LoVo (cell line): ENCODE measurements around the gene SIRPB1.
"Not testable (repeated sequence)": the region's sequence is repeated elsewhere in the genome, so short reads cannot be mapped to it uniquely, and the experiment has no call there.

Experiments used
- DNase-seq: peaks from one replicate; pipeline ENCODE4 v3.0.0-alpha.2; 2016; ENCODE audit warnings: low spot score

The SIRPB1 gene

GRCh38 chr20:1588533-1589460 lies 31.0 kb downstream of the SIRPB1 start:
- DNase-seq: no peak

- DNase-seq: no peak
Measured at GRCh38 chr20:1587781-1588532, 31.9 kb downstream of the SIRPB1 start.

DNA sequence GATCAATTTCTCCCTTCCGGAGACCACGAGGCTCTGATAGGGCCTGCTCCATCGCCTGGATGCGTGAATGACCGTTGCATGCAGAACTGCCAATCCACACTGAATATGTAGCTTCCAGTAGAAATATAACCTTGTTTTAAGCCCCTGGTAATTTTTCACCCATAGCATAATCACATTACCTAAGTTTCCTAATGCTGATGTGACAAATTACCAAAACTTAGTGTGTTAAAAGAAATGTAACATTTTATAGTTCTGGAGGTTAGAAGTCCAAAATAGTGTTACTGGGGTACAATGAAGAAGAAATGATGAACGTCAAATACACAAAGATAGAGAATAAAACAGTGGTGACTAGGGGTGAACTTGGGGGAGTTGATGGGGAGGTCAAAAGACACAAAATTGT lies 40.3 kb downstream of the SIRPB1 start:
- DNase-seq: no peak

DNA sequence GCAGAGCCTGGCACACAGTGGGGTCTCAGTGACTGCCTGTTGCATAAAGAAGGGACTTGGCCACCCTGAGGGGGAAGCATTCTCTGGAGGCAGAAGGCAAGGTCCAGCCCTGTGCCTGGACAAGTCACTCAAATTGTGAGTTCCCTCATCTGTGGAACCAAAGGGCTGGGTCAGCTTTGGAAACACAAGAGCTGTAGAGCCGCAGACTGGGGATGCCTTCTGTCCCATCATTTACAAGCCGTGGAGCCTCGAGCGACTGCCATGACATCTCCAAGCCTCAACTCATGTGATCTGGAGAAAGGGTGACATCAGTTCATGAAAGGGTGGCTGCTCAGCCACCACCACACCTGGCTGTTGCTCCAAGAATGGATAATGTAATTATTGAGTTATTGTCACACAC lies 41.9 kb downstream of the SIRPB1 start:
- no peak for DNase-seq

GRCh38 chr20:1577313-1577712 lies 42.5 kb downstream of the SIRPB1 start:
- not testable (repeated sequence) for DNase-seq

DNA sequence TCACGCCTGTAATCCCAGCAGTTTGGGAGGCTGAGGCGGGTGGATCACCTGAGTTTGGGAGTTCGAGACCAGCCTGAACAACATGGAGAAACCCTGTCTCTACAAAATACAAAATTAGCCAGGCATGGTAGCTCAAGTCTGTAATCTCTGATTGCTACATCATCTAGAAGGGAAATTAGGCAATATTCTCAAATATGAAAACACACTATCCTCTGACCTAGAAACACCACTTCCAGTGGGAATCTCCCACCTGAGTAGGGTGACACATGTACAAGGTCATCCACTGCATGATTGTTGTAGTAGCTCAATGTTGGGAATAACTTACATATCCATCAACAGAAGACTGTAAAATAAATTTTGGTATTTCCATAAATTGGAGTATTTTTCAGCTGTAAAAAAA lies 43.2 kb downstream of the SIRPB1 start:
- no peak for DNase-seq

- not testable (repeated sequence) for DNase-seq
Measured at GRCh38 chr20:1576003-1576402, 43.8 kb downstream of the SIRPB1 start.

DNA sequence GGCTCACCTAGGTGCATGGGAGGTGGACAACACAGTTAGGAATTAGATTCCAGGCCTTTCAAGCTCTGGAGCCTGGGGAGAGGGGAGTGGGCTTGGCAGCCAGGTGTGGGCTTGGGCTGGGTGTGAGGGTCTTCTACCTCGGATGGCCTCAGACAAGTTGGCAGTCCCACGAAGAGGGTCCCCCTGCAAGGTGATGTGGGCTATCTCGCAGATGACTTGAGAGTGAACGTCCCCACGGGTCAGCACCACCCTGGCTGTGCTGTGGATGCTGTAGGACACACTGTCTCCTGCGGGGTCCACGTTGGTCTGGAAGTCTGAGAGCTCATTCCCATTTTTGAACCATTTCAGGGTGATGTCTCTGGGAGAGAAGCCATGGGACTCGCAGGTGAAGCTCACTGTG lies 48.2 kb downstream of the SIRPB1 start:
- DNase-seq: not testable (repeated sequence)
